IMR-90 (cell line): Measurements from ENCODE around the gene SAMSN1. TPM values are rescaled to one million over a fixed set of nuclear protein-coding genes. Genes with fewer than 3 reads are reported as not detected.

Experiments
- ATAC-seq: fragments of 200-7000 bp; cut with Tn5 transposase; 2 replicates; pipeline ENCODE4 v1.9.1; 2020; ENCODE audit warnings: low read depth, mild to moderate bottlenecking, moderate library complexity
- BruUV-seq: library from RNA; stranded (reverse); fragments of 400-500 nt; replicated peaks from 2 replicates; lab custom pipeline; 2021; lab: Mats Ljungman, UMichigan
- CTCF ChIA-PET: fragments of 300-600 bp; formaldehyde crosslinking; extraction: SDS; loops from one replicate; lab custom pipeline; 2021; ENCODE audit warnings: antibody characterized with exemption; lab: Yijun Ruan, JAX
- POLR2A ChIA-PET: fragments of 300-600 bp; sonication (Branson Sonifier 250); formaldehyde crosslinking; loops from one replicate; lab custom pipeline; 2022; ENCODE audit warnings: antibody characterized with exemption; ENCODE audit not compliant: unreplicated experiment; lab: Charles Lee
- DNase-seq: peaks from one replicate; pipeline ENCODE4 v3.0.0; 2013
- H2AFZ ChIP-seq: replicated peaks from 2 replicates; pipeline ENCODE3; 2013; ENCODE audit warnings: low read length, mild to moderate bottlenecking; ENCODE audit not compliant: poor library complexity
- H2AK5ac ChIP-seq: 2 replicates; pipeline ENCODE4 v1.6.1; 2013; ENCODE audit warnings: low read depth, low read length, inconsistent platforms
- H2AK9ac ChIP-seq: replicated peaks from 2 replicates; pipeline ENCODE3; 2013; ENCODE audit warnings: mild to moderate bottlenecking, low read depth, low read length, moderate library complexity; ENCODE audit not compliant: poor library complexity
- H2BK120ac ChIP-seq: 2 replicates; pipeline ENCODE4 v1.6.1; 2013; ENCODE audit warnings: low read depth, low read length, inconsistent platforms
- H2BK15ac ChIP-seq: 3 replicates; pipeline ENCODE4 v1.6.1; 2013; ENCODE audit warnings: low read depth, low read length, inconsistent platforms
- H2BK20ac ChIP-seq: 2 replicates; pipeline ENCODE4 v1.6.1; 2013; ENCODE audit warnings: low read depth, mild to moderate bottlenecking, inconsistent platforms, low read length, moderate library complexity
- H2BK5ac ChIP-seq: 2 replicates; pipeline ENCODE4 v1.6.1; 2013; ENCODE audit warnings: mild to moderate bottlenecking, low read depth, low read length, inconsistent platforms; ENCODE audit not compliant: poor library complexity, severe bottlenecking
- H3K14ac ChIP-seq: replicated peaks from 2 replicates; pipeline ENCODE4 v1.6.1; 2013; ENCODE audit warnings: low read depth, low read length, inconsistent platforms
- H3K18ac ChIP-seq: 2 replicates; pipeline ENCODE4 v1.6.1; 2013; ENCODE audit warnings: low read depth, low read length, control low read depth
- H3K23ac ChIP-seq: 2 replicates; pipeline ENCODE4 v1.6.1; 2013; ENCODE audit warnings: low read depth, low read length, inconsistent platforms
- H3K27ac ChIP-seq: 2 replicates; pipeline ENCODE4 v1.5.1; 2013; ENCODE audit warnings: mild to moderate bottlenecking, control low read depth, low read length; ENCODE audit not compliant: insufficient read depth
- H3K27me3 ChIP-seq: 2 replicates; pipeline ENCODE4 v1.6.1; 2013; ENCODE audit warnings: low read length; ENCODE audit not compliant: control insufficient read depth, insufficient read depth
- H3K36me3 ChIP-seq: 2 replicates; pipeline ENCODE4 v1.6.1; 2013; ENCODE audit warnings: low read length, mixed read lengths; ENCODE audit not compliant: control insufficient read depth, insufficient read depth
- H3K4ac ChIP-seq: 2 replicates; pipeline ENCODE4 v1.6.1; 2013; ENCODE audit warnings: low read depth, low read length, inconsistent platforms
- H3K4me1 ChIP-seq: 2 replicates; pipeline ENCODE4 v1.6.1; 2013; ENCODE audit warnings: low read length, mixed read lengths; ENCODE audit not compliant: control insufficient read depth, insufficient read depth
- H3K4me2 ChIP-seq: 2 replicates; pipeline ENCODE4 v1.6.1; 2013; ENCODE audit warnings: low read depth, mild to moderate bottlenecking, control low read depth, low read length, moderate library complexity
- H3K4me3 ChIP-seq: 2 replicates; pipeline ENCODE4 v1.5.1; 2013; ENCODE audit warnings: low read depth, mild to moderate bottlenecking, control low read depth, low read length, moderate library complexity; ENCODE audit not compliant: insufficient read depth
- H3K56ac ChIP-seq: 2 replicates; pipeline ENCODE4 v1.6.1; 2013; ENCODE audit warnings: low read length, inconsistent platforms; ENCODE audit not compliant: insufficient read depth; ENCODE audit errors: extremely low read depth
- H3K79me1 ChIP-seq, 2 experiments: 2 replicates each; pipeline ENCODE4 v1.6.1; 2013; ENCODE audit warnings: low read length in 2 of 2, inconsistent platforms in 1 of 2, low read depth in 1 of 2
- H3K9ac ChIP-seq: 2 replicates; pipeline ENCODE4 v1.6.1; 2013; ENCODE audit warnings: low read depth, low read length, control low read depth
- H3K9me1 ChIP-seq: 2 replicates; pipeline ENCODE4 v1.6.1; 2013; ENCODE audit warnings: low read length, inconsistent platforms; ENCODE audit not compliant: insufficient read depth
- H3K9me3 ChIP-seq: 2 replicates; pipeline ENCODE4 v1.6.1; 2013; ENCODE audit warnings: low read length; ENCODE audit not compliant: control insufficient read depth, insufficient read depth
- H4K20me1 ChIP-seq: 2 replicates; pipeline ENCODE4 v1.6.1; 2013; ENCODE audit warnings: low read length, inconsistent platforms; ENCODE audit not compliant: insufficient read depth
- H4K5ac ChIP-seq: 2 replicates; pipeline ENCODE4 v1.6.1; 2013; ENCODE audit warnings: mild to moderate bottlenecking, low read depth, low read length, control low read depth
- H4K8ac ChIP-seq, 2 experiments: 2 replicates each; pipeline ENCODE4 v1.6.1; 2013; ENCODE audit warnings: low read depth in 2 of 2, low read length in 2 of 2, control low read depth in 1 of 2, inconsistent platforms in 1 of 2
- H4K91ac ChIP-seq: 2 replicates; pipeline ENCODE4 v1.6.1; 2013; ENCODE audit warnings: low read depth, low read length, inconsistent platforms; ENCODE audit not compliant: insufficient read depth
- BHLHE40 ChIP-seq: fragments of 150-350 bp; IDR thresholded peaks from 2 replicates; pipeline ENCODE4 v1.6.1; 2016; ENCODE audit warnings: mild to moderate bottlenecking, low read depth, low read length
- CEBPB ChIP-seq: IDR thresholded peaks from 2 replicates; pipeline ENCODE4 v1.6.1; 2012; ENCODE audit warnings: low read depth, low read length, improper control_type of control experiment
- CHD1 ChIP-seq: IDR thresholded peaks from 2 replicates; pipeline ENCODE4 v1.6.1; 2012; ENCODE audit warnings: low read depth, low read length, improper control_type of control experiment
- CTCF ChIP-seq: conservative IDR thresholded peaks from 2 replicates; pipeline ENCODE4 v1.5.1; 2012; ENCODE audit warnings: mild to moderate bottlenecking, low read depth, low read length, improper control_type of control experiment
- ELK1 ChIP-seq: fragments of 150-350 bp; IDR thresholded peaks from 2 replicates; pipeline ENCODE4 v1.6.1; 2016; ENCODE audit warnings: low read depth, mild to moderate bottlenecking, low read length, moderate library complexity, borderline replicate concordance
- FOS ChIP-seq: fragments of 150-350 bp; IDR thresholded peaks from 2 replicates; pipeline ENCODE4 v1.6.1; 2016; ENCODE audit warnings: low read depth, low read length
- MAFK ChIP-seq: IDR thresholded peaks from 2 replicates; pipeline ENCODE4 v1.6.1; 2012; ENCODE audit warnings: low read depth, low read length, improper control_type of control experiment
- MAZ ChIP-seq: IDR thresholded peaks from 2 replicates; pipeline ENCODE4 v1.6.1; 2012; ENCODE audit warnings: low read depth, mild to moderate bottlenecking, low read length, improper control_type of control experiment, moderate library complexity, borderline replicate concordance
- MXI1 ChIP-seq: IDR thresholded peaks from 2 replicates; pipeline ENCODE4 v1.6.1; 2012; ENCODE audit warnings: low read depth, mild to moderate bottlenecking, low read length, moderate library complexity, borderline replicate concordance
- NFE2L2 ChIP-seq: fragments of 150-350 bp; IDR thresholded peaks from 2 replicates; pipeline ENCODE4 v1.6.1; 2016; ENCODE audit warnings: low read depth, mild to moderate bottlenecking, low read length
- POLR2A ChIP-seq: IDR thresholded peaks from 2 replicates; pipeline ENCODE4 v1.6.1; 2012; ENCODE audit warnings: mild to moderate bottlenecking, low read depth, low read length
- RAD21 ChIP-seq: IDR thresholded peaks from 2 replicates; pipeline ENCODE4 v1.6.1; 2012; ENCODE audit warnings: low read length, improper control_type of control experiment
- RCOR1 ChIP-seq: IDR thresholded peaks from 2 replicates; pipeline ENCODE4 v1.6.1; 2012; ENCODE audit warnings: mild to moderate bottlenecking, low read length, improper control_type of control experiment; ENCODE audit not compliant: insufficient replicate concordance
- RFX5 ChIP-seq: IDR thresholded peaks from 2 replicates; pipeline ENCODE4 v1.8.0; 2012; ENCODE audit warnings: low read depth, mild to moderate bottlenecking, low read length, moderate library complexity
- SMC3 ChIP-seq: fragments of 150-350 bp; IDR thresholded peaks from 2 replicates; pipeline ENCODE4 v1.6.1; 2016; ENCODE audit warnings: low read depth, mild to moderate bottlenecking, antibody characterized with exemption, low read length, moderate library complexity
- USF2 ChIP-seq: fragments of 150-350 bp; IDR thresholded peaks from 2 replicates; pipeline ENCODE4 v1.6.1; 2017; ENCODE audit warnings: mild to moderate bottlenecking, antibody characterized with exemption, low read length, low read depth
- WGBS, 2 experiments: methylation state at CpG; one replicate each; pipeline versions ENCODE4 v1.1.5 to v1.1.7; 2013; ENCODE audit warnings: missing lambda C conversion rate in 2 of 2; ENCODE audit not compliant: insufficient read length in 1 of 2; ENCODE audit errors: extremely low coverage in 2 of 2; 5-methylcytosine and 5-hydroxymethylcytosine counted together
- dilution Hi-C: fragments of 300-500 bp; cut with HindIII; formaldehyde crosslinking; loops from one replicate; pipeline ENCODE4 v1.14.3; 2018; ENCODE audit warnings: low sequenced_read_pairs; ENCODE audit not compliant: unreplicated experiment
- in situ Hi-C: fragments of 300-500 bp; cut with MboI; formaldehyde crosslinking; loops from 3 replicates; pipeline ENCODE4 v1.14.3; 2019; ENCODE audit warnings: low sequenced_read_pairs, inconsistent platforms, mixed read lengths
- intact Hi-C: fragments of 100-400 bp; cut with micrococcal nuclease; formaldehyde crosslinking; loops from 2 replicates; pipeline ENCODE4 v1.10.0; 2022
- polyA plus RNA-seq, 3 experiments: library from polyadenylated mRNA; depleted of rRNA; stranded (reverse); fragments of >200 nt; gene quantifications; 2 replicates each; pipeline ENCODE4 v1.2.3, GENCODE V29; 2012; ENCODE audit warnings: low replicate concordance in 1 of 3
- total RNA-seq: library from RNA; depleted of rRNA; stranded (reverse); fragments of >200 nt; gene quantifications from 2 replicates; pipeline ENCODE4 v1.2.3, GENCODE V29; 2012

Gene SAMSN1
- total and polyA plus RNA-seq, 2 of the 4 experiments (the other 2 are of a cell fraction) = not detected

GRCh38 chr21:14547834-14548513 is 1.9 kb upstream of the SAMSN1 start:
- POLR2A ChIA-PET = no interaction called here
- intact Hi-C loops = no loop called here

More at GRCh38 chr21:14547834-14548513, 1.9 kb upstream of the SAMSN1 start:
- H3K27me3 ChIP-seq = no peaks in the 10 kb centered on the region
- no peaks in the 10 kb centered on the region for H3K9me1 ChIP-seq
- CTCF ChIA-PET = no interaction called here
- H3K9ac ChIP-seq = no peak overlapping the region
- no peak overlapping the region for H4K8ac ChIP-seq
- H2AK9ac ChIP-seq = no peak overlapping the region
- H3K9me3 ChIP-seq = no peaks in the 10 kb centered on the region; the same call in 1 of the 2 replicates
- H3K36me3 ChIP-seq = no peaks in the 10 kb centered on the region
- H2BK15ac ChIP-seq = no peak overlapping the region
- H3K4me3 ChIP-seq = no peak overlapping the region
- no TSS peak for BruUV-seq
- no peak overlapping the region for H3K27ac ChIP-seq
- no peak overlapping the region for H3K4me2 ChIP-seq
- in situ Hi-C loops = no loop called here
- H2BK120ac ChIP-seq = no peak overlapping the region
- no peak overlapping the region for H3K56ac ChIP-seq
- no peak overlapping the region for H4K91ac ChIP-seq
- no peaks in the 10 kb centered on the region for H3K4me1 ChIP-seq
- no peak overlapping the region for H2AK5ac ChIP-seq
- H3K18ac ChIP-seq = no peak overlapping the region
- no peak overlapping the region for H4K5ac ChIP-seq
- no peak overlapping the region for H2AFZ ChIP-seq
- no peak overlapping the region for H3K23ac ChIP-seq
- DNase-seq = no peak
- H3K14ac ChIP-seq = no peak overlapping the region
- H2BK5ac ChIP-seq = no peak overlapping the region
- no peaks in the 10 kb centered on the region for H3K79me1 ChIP-seq
- TF ChIP-seq SMC3 = no peak
- no peak for TF ChIP-seq RCOR1
- no peak for TF ChIP-seq FOS
- TF ChIP-seq CEBPB = no peak
- TF ChIP-seq CHD1 = no peak
- TF ChIP-seq RFX5 = no peak
- no peak for TF ChIP-seq ELK1
- TF ChIP-seq BHLHE40 = no peak
- no peak for TF ChIP-seq RAD21
- TF ChIP-seq CTCF = no peak
- no peak for TF ChIP-seq USF2
- no peak for TF ChIP-seq MAZ
- no peak for TF ChIP-seq MXI1
- TF ChIP-seq POLR2A = no peak
- TF ChIP-seq MAFK = no peak
- no peak for TF ChIP-seq NFE2L2
- H2BK20ac ChIP-seq = no peak overlapping the region
- H3K4ac ChIP-seq = no peak overlapping the region
- H4K20me1 ChIP-seq = no peaks in the 10 kb centered on the region
- WGBS, 2 experiments = no CpG with 5 or more reads among the region's 3 CpGs
- no peak for ATAC-seq
- dilution Hi-C loops = no loop called here
